ENCODE results near the gene HAUS7.

Gene HAUS7

DNA sequence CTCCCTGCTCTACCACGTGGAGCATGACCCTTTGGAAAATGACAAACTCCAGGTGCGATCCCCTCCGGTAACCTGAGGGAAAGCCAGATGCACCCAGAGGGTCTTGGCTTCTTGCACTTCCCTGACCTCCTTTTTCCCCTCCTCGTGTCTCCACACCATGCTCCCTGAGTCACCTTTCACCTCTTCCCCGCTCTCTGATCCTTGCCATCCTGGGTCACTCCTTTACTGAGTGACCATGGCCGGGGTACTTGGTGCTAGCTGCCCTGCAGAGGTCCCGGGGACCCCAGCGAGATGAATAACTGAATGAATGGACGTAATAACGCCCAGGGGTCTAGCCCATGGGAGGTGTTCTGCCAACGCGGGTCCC, 59.5 kb downstream of the HAUS7 start:
- TF ChIP-seq ARNT (IDR thresholded peaks at IDR 0.05) (no peak), NFRKB (IDR thresholded peaks at IDR 0.05) (no peak), CTBP1 (IDR thresholded peaks at IDR 0.05; ENCODE audit: borderline replicate concordance) (no peak), ZNF384 (IDR thresholded peaks at IDR 0.05) (no peak), L3MBTL2 (conservative IDR thresholded peaks at IDR 0.05) (no peak), FOXK2 (IDR thresholded peaks at IDR 0.05) (no peak), HDGF (IDR thresholded peaks at IDR 0.05; ENCODE audit: borderline replicate concordance) (no peak), SUZ12 (IDR thresholded peaks at IDR 0.05) (no peak), FOXA1 (IDR thresholded peaks at IDR 0.05) (no peak), BHLHE40 (IDR thresholded peaks at IDR 0.05; ENCODE audit: borderline replicate concordance) (no peak), FOXM1 (IDR thresholded peaks at IDR 0.05; ENCODE audit: borderline replicate concordance) (no peak), TARDBP (IDR thresholded peaks at IDR 0.05) (no peak), LEF1 (IDR thresholded peaks at IDR 0.05; ENCODE audit: borderline replicate concordance) (no peak), ELF4 (IDR thresholded peaks at IDR 0.05) (no peak), SP1 (IDR thresholded peaks at IDR 0.05) (no peak)
- TF ChIP-seq, protein P1, sequence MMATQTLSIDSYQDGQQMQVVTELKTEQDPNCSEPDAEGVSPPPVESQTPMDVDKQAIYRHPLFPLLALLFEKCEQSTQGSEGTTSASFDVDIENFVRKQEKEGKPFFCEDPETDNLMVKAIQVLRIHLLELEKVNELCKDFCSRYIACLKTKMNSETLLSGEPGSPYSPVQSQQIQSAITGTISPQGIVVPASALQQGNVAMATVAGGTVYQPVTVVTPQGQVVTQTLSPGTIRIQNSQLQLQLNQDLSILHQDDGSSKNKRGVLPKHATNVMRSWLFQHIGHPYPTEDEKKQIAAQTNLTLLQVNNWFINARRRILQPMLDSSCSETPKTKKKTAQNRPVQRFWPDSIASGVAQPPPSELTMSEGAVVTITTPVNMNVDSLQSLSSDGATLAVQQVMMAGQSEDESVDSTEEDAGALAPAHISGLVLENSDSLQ (IDR thresholded peaks at IDR 0.05): no peak
- no peak for DNase-seq (ENCODE audit: extremely low spot score)
- POLR2A ChIA-PET: no interaction called here
- CTCF ChIA-PET: no interaction called here

DNA sequence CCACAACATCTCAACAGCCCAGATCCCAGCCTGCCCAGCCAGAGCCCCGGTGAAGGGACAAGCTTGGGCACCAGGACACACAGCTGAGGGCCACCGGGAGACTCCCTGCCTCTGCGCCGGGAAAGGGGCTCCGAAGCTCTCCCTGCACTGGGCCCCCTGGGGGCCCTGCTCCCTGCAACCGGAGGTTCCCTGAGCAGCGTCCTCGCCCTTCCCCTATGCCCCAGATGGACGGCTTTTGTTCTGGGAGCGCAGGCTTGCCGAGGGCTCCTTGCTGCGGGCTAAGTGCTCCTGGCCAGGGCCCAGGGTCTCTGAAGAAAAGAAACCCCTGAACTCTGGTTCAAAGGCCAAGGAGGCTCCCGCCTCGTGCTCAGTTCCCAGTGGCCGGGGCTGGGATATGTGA, 60.0 kb downstream of the HAUS7 start:
- CTCF ChIA-PET: no interaction called here
- no peak for DNase-seq (ENCODE audit: extremely low spot score)
- TF ChIP-seq ELF4 (IDR thresholded peaks at IDR 0.05) (no peak), HDGF (IDR thresholded peaks at IDR 0.05; ENCODE audit: borderline replicate concordance) (no peak), LEF1 (IDR thresholded peaks at IDR 0.05; ENCODE audit: borderline replicate concordance) (no peak), CTBP1 (IDR thresholded peaks at IDR 0.05; ENCODE audit: borderline replicate concordance) (no peak), FOXA1 (IDR thresholded peaks at IDR 0.05) (no peak), TARDBP (IDR thresholded peaks at IDR 0.05) (no peak), SUZ12 (IDR thresholded peaks at IDR 0.05) (no peak), NFRKB (IDR thresholded peaks at IDR 0.05) (no peak), BHLHE40 (IDR thresholded peaks at IDR 0.05; ENCODE audit: borderline replicate concordance) (no peak), ARNT (IDR thresholded peaks at IDR 0.05) (no peak), L3MBTL2 (conservative IDR thresholded peaks at IDR 0.05) (no peak), FOXK2 (IDR thresholded peaks at IDR 0.05) (no peak), SP1 (IDR thresholded peaks at IDR 0.05) (no peak), FOXM1 (IDR thresholded peaks at IDR 0.05; ENCODE audit: borderline replicate concordance) (no peak), ZNF384 (IDR thresholded peaks at IDR 0.05) (no peak)
- TF ChIP-seq, protein P1 (IDR thresholded peaks at IDR 0.05): no peak
- POLR2A ChIA-PET: no interaction called here

DNA sequence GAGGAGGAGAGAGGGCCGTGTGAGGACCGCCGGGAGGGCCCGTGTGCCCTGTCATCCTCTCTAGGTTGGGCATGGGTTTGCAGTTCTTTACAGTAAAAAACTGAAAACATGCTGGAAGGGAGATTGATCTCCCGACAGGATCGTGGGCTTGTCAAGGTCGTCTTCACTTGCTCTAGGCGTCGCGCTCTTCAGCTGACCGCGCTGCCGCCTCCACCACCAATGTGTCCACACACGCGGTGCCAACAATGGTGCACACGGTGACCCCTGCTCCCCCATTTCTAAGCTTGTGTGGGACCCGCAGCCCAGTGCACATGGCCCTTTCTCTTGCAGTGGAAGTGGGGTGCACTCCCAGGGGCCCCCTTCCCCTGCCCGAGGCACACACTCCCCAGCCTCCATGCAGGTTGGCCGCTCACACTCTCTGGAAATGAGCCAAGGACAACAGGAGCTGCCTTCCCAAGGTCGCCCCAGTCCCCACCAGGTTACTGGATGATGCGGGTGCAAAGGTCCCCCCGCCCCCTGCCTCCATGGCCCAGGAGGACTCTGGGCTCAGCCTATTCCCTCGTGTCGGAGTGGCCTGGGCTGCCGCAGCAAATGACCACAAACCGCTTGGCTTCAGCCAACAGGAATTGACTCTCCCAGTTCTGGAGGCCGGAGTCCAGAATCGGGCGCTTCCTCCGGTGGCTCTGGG, 60.8 kb downstream of the HAUS7 start:
- POLR2A ChIA-PET: no interaction called here
- CTCF ChIA-PET: no interaction called here
- TF ChIP-seq SUZ12 (IDR thresholded peaks at IDR 0.05): no peak
- no peak for TF ChIP-seq TARDBP (IDR thresholded peaks at IDR 0.05)
- TF ChIP-seq FOXA1 (IDR thresholded peaks at IDR 0.05): no peak
- no peak for TF ChIP-seq FOXK2 (IDR thresholded peaks at IDR 0.05)
- no peak for TF ChIP-seq NFRKB (IDR thresholded peaks at IDR 0.05)
- TF ChIP-seq CTBP1 (IDR thresholded peaks at IDR 0.05; ENCODE audit: borderline replicate concordance): no peak
- TF ChIP-seq, protein P1 (IDR thresholded peaks at IDR 0.05): no peak
- no peak for TF ChIP-seq BHLHE40 (IDR thresholded peaks at IDR 0.05; ENCODE audit: borderline replicate concordance)
- TF ChIP-seq L3MBTL2 (conservative IDR thresholded peaks at IDR 0.05): no peak
- TF ChIP-seq LEF1 (IDR thresholded peaks at IDR 0.05; ENCODE audit: borderline replicate concordance): no peak
- TF ChIP-seq ZNF384 (IDR thresholded peaks at IDR 0.05): no peak
- no peak for TF ChIP-seq HDGF (IDR thresholded peaks at IDR 0.05; ENCODE audit: borderline replicate concordance)
- no peak for TF ChIP-seq ELF4 (IDR thresholded peaks at IDR 0.05)
- no peak for TF ChIP-seq ARNT (IDR thresholded peaks at IDR 0.05)

DNA sequence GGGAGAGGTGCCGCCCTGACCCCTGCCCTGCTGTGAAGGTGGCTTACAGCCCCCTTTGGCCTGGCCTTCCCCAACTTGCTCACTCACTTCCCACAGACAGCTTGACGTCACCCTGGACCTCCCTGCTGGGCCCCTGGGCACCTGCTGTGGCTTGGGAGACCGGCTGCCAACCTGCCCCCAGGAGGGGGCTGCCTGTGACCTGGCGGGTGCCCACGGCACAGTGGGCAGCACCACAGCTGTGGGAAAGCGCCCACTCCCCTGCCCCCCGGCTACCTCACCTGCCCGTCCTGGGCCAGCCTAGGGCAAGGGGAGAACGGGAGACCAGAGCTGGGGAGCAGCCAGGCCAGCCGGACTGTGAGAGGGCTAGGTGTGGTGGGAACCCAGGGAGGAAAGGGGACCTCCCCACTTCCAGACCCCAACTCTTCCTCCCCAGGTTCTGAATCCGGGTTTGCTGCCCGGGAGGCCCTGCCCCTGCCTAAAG, 61.5 kb downstream of the HAUS7 start:
- ChIA-PET POLR2A (no interaction called here), CTCF (no interaction called here)
- TF ChIP-seq FOXA1 (IDR thresholded peaks at IDR 0.05) (no peak), SUZ12 (IDR thresholded peaks at IDR 0.05) (no peak), CTBP1 (IDR thresholded peaks at IDR 0.05; ENCODE audit: borderline replicate concordance) (no peak), BHLHE40 (IDR thresholded peaks at IDR 0.05; ENCODE audit: borderline replicate concordance) (no peak), ZNF384 (IDR thresholded peaks at IDR 0.05) (no peak), NFRKB (IDR thresholded peaks at IDR 0.05) (no peak), FOXM1 (IDR thresholded peaks at IDR 0.05; ENCODE audit: borderline replicate concordance) (no peak), L3MBTL2 (conservative IDR thresholded peaks at IDR 0.05) (no peak)
- DNase-seq (ENCODE audit: extremely low spot score): no peak

More for the DNA sequence above, 60.8 kb downstream of the HAUS7 start:
- DNase-seq (ENCODE audit: extremely low spot score): no peak

DNA sequence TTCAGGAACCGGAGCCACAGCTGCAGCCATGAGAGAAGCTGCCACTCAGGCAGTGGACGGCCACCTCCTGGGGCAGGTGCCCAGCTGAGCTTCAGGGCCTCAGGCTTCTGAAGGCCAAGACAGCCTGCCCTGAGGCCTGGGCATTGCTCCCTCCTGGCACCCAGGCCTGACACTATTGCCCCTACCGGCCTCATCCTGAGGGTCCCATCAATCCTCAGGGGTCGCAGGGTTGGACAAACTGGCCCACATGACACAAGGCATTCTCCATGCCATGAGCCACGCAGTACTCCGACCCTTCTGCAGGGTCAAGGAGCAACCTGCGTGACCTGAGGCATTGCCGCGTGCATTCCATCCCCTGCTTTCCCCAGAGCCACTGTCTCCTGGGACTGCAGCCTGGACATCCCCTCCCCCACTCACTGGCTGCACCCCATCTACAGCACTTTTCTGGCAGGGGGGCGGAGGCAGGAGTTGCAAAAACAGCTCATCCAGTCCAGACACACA, 62.1 kb downstream of the HAUS7 start:
- POLR2A ChIA-PET: no interaction called here
- CTCF ChIA-PET: no interaction called here
- no peak for DNase-seq (ENCODE audit: extremely low spot score)
- TF ChIP-seq BHLHE40 (IDR thresholded peaks at IDR 0.05; ENCODE audit: borderline replicate concordance) (no peak), FOXM1 (IDR thresholded peaks at IDR 0.05; ENCODE audit: borderline replicate concordance) (no peak), FOXA1 (IDR thresholded peaks at IDR 0.05) (no peak), SUZ12 (IDR thresholded peaks at IDR 0.05) (no peak), FOXK2 (IDR thresholded peaks at IDR 0.05) (no peak), HDGF (IDR thresholded peaks at IDR 0.05; ENCODE audit: borderline replicate concordance) (no peak), TARDBP (IDR thresholded peaks at IDR 0.05) (no peak), SP1 (IDR thresholded peaks at IDR 0.05) (no peak), NFRKB (IDR thresholded peaks at IDR 0.05) (no peak), LEF1 (IDR thresholded peaks at IDR 0.05; ENCODE audit: borderline replicate concordance) (no peak), L3MBTL2 (conservative IDR thresholded peaks at IDR 0.05) (no peak), ELF4 (IDR thresholded peaks at IDR 0.05) (no peak), ZNF384 (IDR thresholded peaks at IDR 0.05) (no peak)
- TF ChIP-seq, protein P1 (IDR thresholded peaks at IDR 0.05): no peak

All from HEK293T (cell line).